Liver (tissue), 9 donors: ENCODE data around the gene DNM2. TPM values are rescaled to one million over a fixed set of nuclear protein-coding genes. Genes with fewer than 3 reads are reported as not detected.
A peak's percentile ranks its signal among the peaks of the same experiment; 100 is the strongest.

ENCODE experiments used
- DNase-seq: peaks from one replicate; pipeline ENCODE4 v3.0.0-alpha.2; 2017; ENCODE audit warnings: low spot score
- H3K27ac ChIP-seq, 2 donors: one replicate each; pipeline ENCODE4 v1.7.0; 2013; ENCODE audit warnings: inconsistent platforms in 2 of 2, low read length in 2 of 2, control low read depth in 1 of 2, low read depth in 1 of 2, mild to moderate bottlenecking in 1 of 2
- H3K27me3 ChIP-seq, 4 donors: one replicate each; pipeline versions ENCODE4 v1.6.1 to v1.7.0; 2013; ENCODE audit warnings: low read length in 3 of 4, inconsistent platforms in 1 of 4, mild to moderate bottlenecking in 1 of 4, moderate library complexity in 1 of 4; ENCODE audit not compliant: control insufficient read depth in 4 of 4, insufficient read depth in 4 of 4
- H3K36me3 ChIP-seq, 4 donors: one replicate each; pipeline versions ENCODE4 v1.6.1 to v1.7.0; 2013; ENCODE audit warnings: low read length in 3 of 4, mild to moderate bottlenecking in 3 of 4, low read depth in 1 of 4, moderate library complexity in 1 of 4; ENCODE audit not compliant: control insufficient read depth in 4 of 4, insufficient read depth in 3 of 4
- H3K4me1 ChIP-seq, 4 donors: one replicate each; pipeline versions ENCODE4 v1.6.1 to v1.7.0; 2013; ENCODE audit warnings: low read length in 3 of 4, mild to moderate bottlenecking in 3 of 4, moderate library complexity in 1 of 4; ENCODE audit not compliant: control insufficient read depth in 4 of 4, insufficient read depth in 4 of 4
- H3K4me3 ChIP-seq, 3 donors: one replicate each; pipeline versions ENCODE4 v1.6.1 to v1.7.0; 2013; ENCODE audit warnings: low read length in 3 of 3, control low read depth in 1 of 3, low read depth in 1 of 3, mild to moderate bottlenecking in 1 of 3
- H3K9ac ChIP-seq, 2 donors: one replicate each; pipeline ENCODE4 v1.7.0; 2013; ENCODE audit warnings: low read length in 2 of 2, mild to moderate bottlenecking in 2 of 2, moderate library complexity in 2 of 2, control low read depth in 1 of 2, low read depth in 1 of 2
- H3K9me3 ChIP-seq, 4 donors: one replicate each; pipeline versions ENCODE4 v1.6.1 to v1.7.0; 2013; ENCODE audit warnings: low read length in 3 of 4; ENCODE audit not compliant: control insufficient read depth in 4 of 4
- EGR1 ChIP-seq, 2 donors: IDR thresholded peaks; 2 replicates each; pipeline ENCODE4 v1.6.1; 2016 to 2018; ENCODE audit warnings: antibody characterized with exemption in 2 of 2, low read depth in 2 of 2
- FOXA2 ChIP-seq: IDR thresholded peaks from 2 replicates; pipeline ENCODE4 v1.6.1; 2016; ENCODE audit warnings: antibody characterized with exemption
- GABPA ChIP-seq, 2 donors: IDR thresholded peaks in 1 of 2; conservative IDR thresholded peaks in 1 of 2; 2 replicates each; pipeline ENCODE4 v1.6.1; 2016; ENCODE audit warnings: antibody characterized with exemption in 2 of 2, mild to moderate bottlenecking in 1 of 2, moderate library complexity in 1 of 2
- HNF4A ChIP-seq, 2 donors: conservative IDR thresholded peaks; 2 replicates each; pipeline ENCODE4 v1.6.1; 2016; ENCODE audit warnings: antibody characterized with exemption in 2 of 2, mild to moderate bottlenecking in 2 of 2
- RAD21 ChIP-seq, 2 donors: IDR thresholded peaks; 2 replicates each; pipeline ENCODE4 v1.6.1; 2016; ENCODE audit warnings: antibody characterized with exemption in 2 of 2, mild to moderate bottlenecking in 2 of 2
- SP1 ChIP-seq: IDR thresholded peaks from 2 replicates; pipeline ENCODE4 v1.6.1; 2018; ENCODE audit warnings: antibody characterized with exemption, mild to moderate bottlenecking
- YY1 ChIP-seq: IDR thresholded peaks from 2 replicates; pipeline ENCODE4 v1.6.1; 2016; ENCODE audit warnings: antibody characterized with exemption, mild to moderate bottlenecking
- ZBTB33 ChIP-seq: IDR thresholded peaks from 2 replicates; pipeline ENCODE4 v1.6.1; 2016; ENCODE audit warnings: antibody characterized with exemption
- whole genome bisulfite sequencing: extraction: QIAGEN DNeasy Blood & Tissue Kit; methylation state at CpG from one replicate; pipeline ENCODE4 v1.1.7; 2013; 5-methylcytosine and 5-hydroxymethylcytosine counted together
- polyA plus RNA-seq, 2 donors: library from polyadenylated mRNA; stranded (reverse) in 1 of 2; unstranded in 1 of 2; fragments of 200-250 nt in 1 of 2; fragments of >200 nt in 1 of 2; fragmentation: Nextera tagmentation in 1 of 2; extraction: Ambion mirVana in 1 of 2; gene quantifications; one replicate each; pipeline versions ENCODE4 v1.2.1 to v1.2.3, GENCODE V29; 2013 to 2015
- total RNA-seq, 2 donors: library from RNA; depleted of rRNA; stranded (reverse); fragments of >200 nt; gene quantifications; one replicate each; pipeline ENCODE4 v1.2.3, GENCODE V29; 2014
- TF ChIP-seq, protein P1 (sequence below): fragments of 150-350 bp; IDR thresholded peaks from 2 replicates; pipeline ENCODE4 v1.5.1; 2017; ENCODE audit warnings: improper control_type of control experiment, low read depth, low read length; ENCODE audit not compliant: missing input control
- TF ChIP-seq, protein P2 (sequence below): IDR thresholded peaks from 2 replicates; pipeline ENCODE4 v1.6.1; 2016; ENCODE audit warnings: antibody characterized with exemption, mild to moderate bottlenecking
- donor health status: healthy.
- donor health status: healthy.
- donor health status: healthy.
- donor health status: healthy.
- donor health status: healthy.

Gene DNM2
- total and polyA plus RNA-seq, 4 donors = 23.1 to 95.1 (median 59.1) TPM

GRCh38 chr19:10695401-10696398 lies 22.2 kb upstream of the DNM2 start:
- H3K9me3 ChIP-seq = no peaks in the 10 kb centered on the region
- H3K27me3 ChIP-seq = no peaks in the 10 kb centered on the region
- peak in 1 of 2 donors; percentile 18 for TF ChIP-seq RAD21 (IDR thresholded peaks at IDR 0.05)
- TF ChIP-seq, protein P1, sequence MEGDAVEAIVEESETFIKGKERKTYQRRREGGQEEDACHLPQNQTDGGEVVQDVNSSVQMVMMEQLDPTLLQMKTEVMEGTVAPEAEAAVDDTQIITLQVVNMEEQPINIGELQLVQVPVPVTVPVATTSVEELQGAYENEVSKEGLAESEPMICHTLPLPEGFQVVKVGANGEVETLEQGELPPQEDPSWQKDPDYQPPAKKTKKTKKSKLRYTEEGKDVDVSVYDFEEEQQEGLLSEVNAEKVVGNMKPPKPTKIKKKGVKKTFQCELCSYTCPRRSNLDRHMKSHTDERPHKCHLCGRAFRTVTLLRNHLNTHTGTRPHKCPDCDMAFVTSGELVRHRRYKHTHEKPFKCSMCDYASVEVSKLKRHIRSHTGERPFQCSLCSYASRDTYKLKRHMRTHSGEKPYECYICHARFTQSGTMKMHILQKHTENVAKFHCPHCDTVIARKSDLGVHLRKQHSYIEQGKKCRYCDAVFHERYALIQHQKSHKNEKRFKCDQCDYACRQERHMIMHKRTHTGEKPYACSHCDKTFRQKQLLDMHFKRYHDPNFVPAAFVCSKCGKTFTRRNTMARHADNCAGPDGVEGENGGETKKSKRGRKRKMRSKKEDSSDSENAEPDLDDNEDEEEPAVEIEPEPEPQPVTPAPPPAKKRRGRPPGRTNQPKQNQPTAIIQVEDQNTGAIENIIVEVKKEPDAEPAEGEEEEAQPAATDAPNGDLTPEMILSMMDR = no peak
- peak; percentile 49 for TF ChIP-seq SP1
- TF ChIP-seq YY1 = peak; percentile 60
- no peak for TF ChIP-seq HNF4A (conservative IDR thresholded peaks at IDR 0.05)
- TF ChIP-seq, protein P2, sequence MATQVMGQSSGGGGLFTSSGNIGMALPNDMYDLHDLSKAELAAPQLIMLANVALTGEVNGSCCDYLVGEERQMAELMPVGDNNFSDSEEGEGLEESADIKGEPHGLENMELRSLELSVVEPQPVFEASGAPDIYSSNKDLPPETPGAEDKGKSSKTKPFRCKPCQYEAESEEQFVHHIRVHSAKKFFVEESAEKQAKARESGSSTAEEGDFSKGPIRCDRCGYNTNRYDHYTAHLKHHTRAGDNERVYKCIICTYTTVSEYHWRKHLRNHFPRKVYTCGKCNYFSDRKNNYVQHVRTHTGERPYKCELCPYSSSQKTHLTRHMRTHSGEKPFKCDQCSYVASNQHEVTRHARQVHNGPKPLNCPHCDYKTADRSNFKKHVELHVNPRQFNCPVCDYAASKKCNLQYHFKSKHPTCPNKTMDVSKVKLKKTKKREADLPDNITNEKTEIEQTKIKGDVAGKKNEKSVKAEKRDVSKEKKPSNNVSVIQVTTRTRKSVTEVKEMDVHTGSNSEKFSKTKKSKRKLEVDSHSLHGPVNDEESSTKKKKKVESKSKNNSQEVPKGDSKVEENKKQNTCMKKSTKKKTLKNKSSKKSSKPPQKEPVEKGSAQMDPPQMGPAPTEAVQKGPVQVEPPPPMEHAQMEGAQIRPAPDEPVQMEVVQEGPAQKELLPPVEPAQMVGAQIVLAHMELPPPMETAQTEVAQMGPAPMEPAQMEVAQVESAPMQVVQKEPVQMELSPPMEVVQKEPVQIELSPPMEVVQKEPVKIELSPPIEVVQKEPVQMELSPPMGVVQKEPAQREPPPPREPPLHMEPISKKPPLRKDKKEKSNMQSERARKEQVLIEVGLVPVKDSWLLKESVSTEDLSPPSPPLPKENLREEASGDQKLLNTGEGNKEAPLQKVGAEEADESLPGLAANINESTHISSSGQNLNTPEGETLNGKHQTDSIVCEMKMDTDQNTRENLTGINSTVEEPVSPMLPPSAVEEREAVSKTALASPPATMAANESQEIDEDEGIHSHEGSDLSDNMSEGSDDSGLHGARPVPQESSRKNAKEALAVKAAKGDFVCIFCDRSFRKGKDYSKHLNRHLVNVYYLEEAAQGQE = peak; percentile 100
- TF ChIP-seq GABPA (IDR thresholded peaks at IDR 0.05 in 1 of 2, conservative IDR thresholded peaks at IDR 0.05 in 1 of 2) = no peak
- TF ChIP-seq EGR1 (IDR thresholded peaks at IDR 0.05; ENCODE audit: low read depth in 2 of 2) = peak; percentile 64 to 66
- 12% methylated on average over 59 of the region's 59 CpGs for WGBS
- H3K9ac ChIP-seq = no peak overlapping the region
- DNase-seq = peak; percentile 93
- no peak overlapping the region for H3K4me3 ChIP-seq
- H3K4me1 ChIP-seq = peaks cover 6 to 10% (median 7%) of the 10 kb centered on the region in 4 donors
- H3K27ac ChIP-seq = no peak overlapping the region
- H3K36me3 ChIP-seq = peaks cover 0 to 11% (median under 1%) of the 10 kb centered on the region in 4 donors

GRCh38 chr19:10699650-10700335 lies 18.1 kb upstream of the DNM2 start:
- 36% methylated on average over 15 of the region's 15 CpGs for WGBS
- no peaks in the 10 kb centered on the region for H3K36me3 ChIP-seq
- TF ChIP-seq RAD21 (IDR thresholded peaks at IDR 0.05) (peak; percentile 79 to 83), FOXA2 (peak; percentile 22), ZBTB33 (no peak)
- TF ChIP-seq, protein P1 = peak; percentile 53
- no peaks in the 10 kb centered on the region for H3K9me3 ChIP-seq
- DNase-seq = peak; percentile 73
- H3K4me3 ChIP-seq = no peak overlapping the region
- H3K27me3 ChIP-seq = no peaks in the 10 kb centered on the region
- no peak overlapping the region for H3K27ac ChIP-seq
- H3K4me1 ChIP-seq = peaks cover 6 to 24% (median 18%) of the 10 kb centered on the region in 4 donors
- no peak overlapping the region for H3K9ac ChIP-seq
